H9 (cell line): ENCODE measurements around the gene GPC4. TPM values are rescaled to one million over a fixed set of nuclear protein-coding genes. Genes with fewer than 3 reads are reported as not detected.
A peak's percentile ranks its signal among the peaks of the same experiment; 100 is the strongest.

Source experiments
- DNase-seq: peaks from one replicate; pipeline ENCODE4 v3.0.0-alpha.2; 2017
- H2AFZ ChIP-seq: one replicate; pipeline ENCODE4 v1.6.1; 2013; ENCODE audit warnings: mild to moderate bottlenecking, low read length, control low read depth, moderate library complexity
- H2AK5ac ChIP-seq: 2 replicates; pipeline ENCODE4 v1.6.1; 2013; ENCODE audit warnings: low read length, control low read depth, mixed read lengths; ENCODE audit not compliant: insufficient read length
- H2BK120ac ChIP-seq: one replicate; pipeline ENCODE4 v1.6.1; 2013; ENCODE audit warnings: low read depth, mild to moderate bottlenecking, low read length, control low read depth, inconsistent platforms; ENCODE audit not compliant: poor library complexity, severe bottlenecking
- H2BK12ac ChIP-seq: 2 replicates; pipeline ENCODE4 v1.6.1; 2013; ENCODE audit warnings: low read length, control low read depth, mixed read lengths, low read depth; ENCODE audit not compliant: insufficient read length
- H2BK15ac ChIP-seq: 2 replicates; pipeline ENCODE4 v1.6.1; 2013; ENCODE audit warnings: low read depth, low read length, control low read depth
- H2BK20ac ChIP-seq: one replicate; pipeline ENCODE4 v1.6.1; 2013; ENCODE audit warnings: low read depth, mild to moderate bottlenecking, low read length, control low read depth, inconsistent platforms; ENCODE audit not compliant: poor library complexity, severe bottlenecking
- H2BK5ac ChIP-seq: 2 replicates; pipeline ENCODE4 v1.6.1; 2013; ENCODE audit warnings: low read length, control low read depth, mixed read lengths; ENCODE audit not compliant: insufficient read length
- H3K14ac ChIP-seq: 2 replicates; pipeline ENCODE4 v1.6.1; 2013; ENCODE audit warnings: low read length, control low read depth; ENCODE audit not compliant: insufficient read depth
- H3K18ac ChIP-seq: 2 replicates; pipeline ENCODE4 v1.6.1; 2013; ENCODE audit warnings: low read depth, mild to moderate bottlenecking, mixed read lengths, low read length, control low read depth; ENCODE audit not compliant: insufficient read length
- H3K23ac ChIP-seq: 2 replicates; pipeline ENCODE4 v1.6.1; 2013; ENCODE audit warnings: low read length, control low read depth, mixed read lengths, low read depth; ENCODE audit not compliant: insufficient read length
- H3K23me2 ChIP-seq: 2 replicates; pipeline ENCODE4 v1.6.1; 2013; ENCODE audit warnings: low read depth, mild to moderate bottlenecking, mixed read lengths, low read length, control low read depth; ENCODE audit not compliant: insufficient read length, poor library complexity, severe bottlenecking
- H3K27ac ChIP-seq: 2 replicates; pipeline ENCODE4 v1.5.1; 2013; ENCODE audit warnings: low read length, control low read depth, mixed read lengths, low read depth; ENCODE audit not compliant: insufficient read length
- H3K27me3 ChIP-seq: 2 replicates; pipeline ENCODE4 v1.6.1; 2013; ENCODE audit warnings: low read length, control low read depth, inconsistent platforms; ENCODE audit not compliant: insufficient read depth
- H3K4ac ChIP-seq: 2 replicates; pipeline ENCODE4 v1.6.1; 2013; ENCODE audit warnings: low read depth, mild to moderate bottlenecking, control low read depth, inconsistent platforms, low read length, moderate library complexity
- H3K4me1 ChIP-seq: 2 replicates; pipeline ENCODE4 v1.6.1; 2013; ENCODE audit warnings: low read length, control low read depth, inconsistent platforms; ENCODE audit not compliant: insufficient read depth
- H3K4me2 ChIP-seq: 2 replicates; pipeline ENCODE4 v1.6.1; 2013; ENCODE audit warnings: low read length, control low read depth, mixed read lengths; ENCODE audit not compliant: insufficient read length, insufficient read depth
- H3K56ac ChIP-seq: 2 replicates; pipeline ENCODE4 v1.6.1; 2013; ENCODE audit warnings: low read depth, mild to moderate bottlenecking, mixed read lengths, low read length, control low read depth; ENCODE audit not compliant: insufficient read length
- H3K79me1 ChIP-seq: 2 replicates; pipeline ENCODE4 v1.6.1; 2013; ENCODE audit warnings: low read depth, mild to moderate bottlenecking, moderate library complexity, low read length, control low read depth, inconsistent platforms; ENCODE audit not compliant: insufficient read depth, poor library complexity, severe bottlenecking
- H3K79me2 ChIP-seq: 2 replicates; pipeline ENCODE4 v1.6.1; 2013; ENCODE audit warnings: low read length, control low read depth, inconsistent platforms; ENCODE audit not compliant: insufficient read depth
- H3K9ac ChIP-seq: 2 replicates; pipeline ENCODE4 v1.6.1; 2013; ENCODE audit warnings: low read length, control low read depth, mixed read lengths; ENCODE audit not compliant: insufficient read length; ENCODE audit errors: extremely low read depth
- H3K9me3 ChIP-seq: one replicate; pipeline ENCODE4 v1.6.1; 2013; ENCODE audit warnings: low read depth, low read length, inconsistent platforms; ENCODE audit not compliant: control insufficient read depth
- H3T11ph ChIP-seq: one replicate; pipeline ENCODE4 v1.6.1; 2013; ENCODE audit warnings: mild to moderate bottlenecking, low read length, control low read depth, inconsistent platforms
- H4K20me1 ChIP-seq: one replicate; pipeline ENCODE4 v1.6.1; 2013; ENCODE audit not compliant: control insufficient read depth, insufficient read length, insufficient read depth
- H4K5ac ChIP-seq: 2 replicates; pipeline ENCODE4 v1.6.1; 2013; ENCODE audit warnings: low read depth, mild to moderate bottlenecking, mixed read lengths, low read length, control low read depth; ENCODE audit not compliant: insufficient read length
- H4K8ac ChIP-seq: replicated peaks from 2 replicates; pipeline ENCODE4 v1.6.1; 2013; ENCODE audit warnings: low read length, control low read depth, mixed read lengths, low read depth; ENCODE audit not compliant: insufficient read length
- H4K91ac ChIP-seq: 2 replicates; pipeline ENCODE4 v1.6.1; 2013; ENCODE audit warnings: low read depth, mild to moderate bottlenecking, moderate library complexity, mixed read lengths, low read length, control low read depth; ENCODE audit not compliant: insufficient read length
- H3K27ac Mint-ChIP-seq, 3 experiments: 2 replicates in 2 of 3; 3 replicates in 1 of 3; pipeline ENCODE4 v1.8.0; 2020 to 2021; ENCODE audit warnings: mixed read lengths in 3 of 3, mild to moderate bottlenecking in 1 of 3, moderate library complexity in 1 of 3
- H3K27me3 Mint-ChIP-seq: 2 replicates; pipeline ENCODE4 v1.8.0; 2021; ENCODE audit warnings: low read depth, mild to moderate bottlenecking, moderate library complexity, mixed read lengths
- H3K36me3 Mint-ChIP-seq, 3 experiments: 2 replicates in 2 of 3; 3 replicates in 1 of 3; pipeline ENCODE4 v1.8.0; 2020 to 2021; ENCODE audit warnings: low read depth in 3 of 3, mixed read lengths in 3 of 3; ENCODE audit not compliant: insufficient read depth in 1 of 3
- H3K4me1 Mint-ChIP-seq, 2 experiments: 2 replicates each; pipeline ENCODE4 v1.8.0; 2020; ENCODE audit warnings: mixed read lengths in 2 of 2
- H3K4me3 Mint-ChIP-seq, 2 experiments: 2 replicates in 1 of 2; 3 replicates in 1 of 2; pipeline ENCODE4 v1.8.0; 2020 to 2021; ENCODE audit warnings: mild to moderate bottlenecking in 2 of 2, mixed read lengths in 2 of 2, moderate library complexity in 1 of 2
- H3K9me3 Mint-ChIP-seq, 2 experiments: 2 replicates in 1 of 2; 3 replicates in 1 of 2; pipeline ENCODE4 v1.8.0; 2020; ENCODE audit warnings: mild to moderate bottlenecking in 2 of 2, mixed read lengths in 2 of 2, moderate library complexity in 1 of 2
- CTCF ChIP-seq: fragments of 200-600 bp; sonication (generic); conservative IDR thresholded peaks from 3 replicates; pipeline ENCODE4 v1.8.0; 2021; ENCODE audit warnings: antibody characterized with exemption, mild to moderate bottlenecking
- WGBS: extraction: QIAGEN DNeasy Blood & Tissue Kit; methylation state at CpG from one replicate; pipeline ENCODE4 v1.1.7; 2013; ENCODE audit warnings: missing lambda C conversion rate, low lambda C conversion rate, mixed read lengths; ENCODE audit not compliant: insufficient read length; ENCODE audit errors: extremely low coverage; 5-methylcytosine and 5-hydroxymethylcytosine counted together
- total RNA-seq: library from RNA; stranded (reverse); gene quantifications from 2 replicates; pipeline ENCODE4 v1.2.1, GENCODE V29; 2021

GPC4 gene
- total RNA-seq, 1 experiment from 2014 or later: 416 TPM

- no peak for DNase-seq
- no peak overlapping the region for H4K5ac ChIP-seq
- no peak overlapping the region for H3K56ac ChIP-seq
- Mint-ChIP-seq H3K4me3 (no peak overlapping the region), H3K27ac (peak overlapping the region in 1 of 3 experiments; percentile 70; a peak in 1 of 7 replicates), H3K27me3 (no peaks in the 10 kb centered on the region), H3K36me3 (peaks cover 4 to 57% (median 41%) of the 10 kb centered on the region in 3 experiments; a peak in 5 of 7 replicates), H3K9me3 (no peaks in the 10 kb centered on the region), H3K4me1 (peaks cover 75% of the 10 kb centered on the region in 2 experiments)
- no peak overlapping the region for H2BK5ac ChIP-seq
- H2BK20ac ChIP-seq: no peak overlapping the region
- peaks cover 73% of the 10 kb centered on the region for H3K79me2 ChIP-seq
- H3K27ac ChIP-seq: no peak overlapping the region
- no peak overlapping the region for H4K8ac ChIP-seq
- no peak for TF ChIP-seq CTCF
- no peak overlapping the region for H4K91ac ChIP-seq
- H2BK15ac ChIP-seq: no peak overlapping the region
- H2BK120ac ChIP-seq: no peak overlapping the region
- H3K27me3 ChIP-seq: no peaks in the 10 kb centered on the region
- H3K9ac ChIP-seq: no peak overlapping the region
- no peaks in the 10 kb centered on the region for H3K23me2 ChIP-seq
- H3K4me1 ChIP-seq: peaks cover 17% of the 10 kb centered on the region
- no peak overlapping the region for H3K23ac ChIP-seq
- no peak overlapping the region for H3K18ac ChIP-seq
- H3K4me2 ChIP-seq: no peak overlapping the region
- no peaks in the 10 kb centered on the region for H3K9me3 ChIP-seq
- H3K79me1 ChIP-seq: peaks cover 7% of the 10 kb centered on the region
- WGBS: no CpG with 5 or more reads among the region's 8 CpGs
- no peak overlapping the region for H2BK12ac ChIP-seq
- H2AFZ ChIP-seq: no peak overlapping the region
- no peaks in the 10 kb centered on the region for H4K20me1 ChIP-seq
- H2AK5ac ChIP-seq: no peak overlapping the region
- no peak overlapping the region for H3T11ph ChIP-seq
- H3K14ac ChIP-seq: no peak overlapping the region
- no peak overlapping the region for H3K4ac ChIP-seq
Measured at GRCh38 chrX:133392671-133393070, 22.6 kb downstream of the GPC4 start.
